ENCODE results near the gene TBC1D9.

TBC1D9 gene

GRCh38 chr4:140609548-140610425, 146.4 kb downstream of the TBC1D9 start:
- peak in 1 of 2 donors; percentile 61 for DNase-seq

- DNase-seq = no peak
These were observed 148.3 kb downstream of the TBC1D9 start for GRCh38 chr4:140607852-140608251.

- no peak for DNase-seq
These were observed 151.6 kb downstream of the TBC1D9 start for GRCh38 chr4:140604544-140604943.

- no peak for DNase-seq
These were observed 152.9 kb downstream of the TBC1D9 start for GRCh38 chr4:140603286-140603685.

DNA sequence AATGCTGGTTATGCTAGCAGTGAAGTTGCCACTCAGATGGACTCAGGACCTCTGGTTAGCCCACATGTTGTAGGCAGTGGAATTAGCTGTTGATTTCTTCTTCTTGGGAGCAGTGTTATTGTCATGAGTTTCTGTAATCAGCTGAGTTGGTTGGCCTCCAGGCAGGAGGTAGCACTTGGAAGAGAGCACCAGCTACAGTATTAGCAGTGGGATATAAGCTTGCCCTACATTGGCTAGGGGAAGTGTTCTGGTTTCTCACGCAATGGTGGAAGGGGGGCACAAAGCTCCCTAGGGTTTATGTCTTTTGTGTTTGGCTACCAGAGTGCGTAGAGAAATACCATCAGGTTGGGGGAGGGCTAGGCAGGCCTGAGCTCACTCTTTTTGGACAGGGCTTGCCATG, 153.5 kb downstream of the TBC1D9 start:
- DNase-seq = no peak

DNA sequence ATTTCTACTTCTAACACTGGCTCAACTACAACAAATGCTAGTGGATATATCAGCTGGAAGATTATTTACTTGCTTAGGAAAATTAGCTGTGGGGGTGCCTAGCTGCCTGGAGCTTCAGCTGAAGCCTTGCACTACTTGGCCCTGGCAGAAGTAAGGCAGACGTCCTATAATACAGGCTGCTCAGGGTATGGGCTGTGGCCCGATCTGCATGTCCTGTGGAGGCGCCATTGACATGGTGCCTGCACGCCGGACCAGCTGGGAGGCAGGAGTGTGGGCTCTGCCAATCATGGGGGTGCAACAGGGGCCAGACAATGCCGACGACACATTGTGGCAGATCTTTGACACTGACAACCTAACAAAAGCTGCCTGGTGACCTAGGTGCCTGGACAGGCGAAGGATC, 155.8 kb downstream of the TBC1D9 start:
- no peak for DNase-seq

- DNase-seq = no peak
These were observed 161.1 kb downstream of the TBC1D9 start for GRCh38 chr4:140595065-140595464.

DNA sequence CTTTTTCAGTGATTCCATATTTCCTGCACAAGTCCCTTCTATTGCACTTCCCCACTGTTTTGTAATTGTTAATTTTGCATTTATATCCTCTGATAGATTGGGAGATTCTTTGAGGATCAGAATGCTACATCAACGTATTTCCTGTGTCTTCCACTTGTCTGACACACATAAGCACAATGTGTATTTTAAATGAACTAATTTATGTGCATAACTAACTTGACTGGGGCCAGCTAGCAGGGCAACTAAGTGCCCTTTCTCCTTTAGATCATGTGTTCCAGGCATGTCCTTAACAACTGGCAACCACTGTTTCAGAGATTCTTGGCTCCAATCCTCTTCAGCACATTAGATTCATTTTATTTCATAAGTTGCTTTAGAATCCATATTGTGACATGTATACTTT, 171.7 kb downstream of the TBC1D9 start:
- DNase-seq = no peak

GRCh38 chr4:140581078-140581477, 175.1 kb downstream of the TBC1D9 start:
- no peak for DNase-seq

DNA sequence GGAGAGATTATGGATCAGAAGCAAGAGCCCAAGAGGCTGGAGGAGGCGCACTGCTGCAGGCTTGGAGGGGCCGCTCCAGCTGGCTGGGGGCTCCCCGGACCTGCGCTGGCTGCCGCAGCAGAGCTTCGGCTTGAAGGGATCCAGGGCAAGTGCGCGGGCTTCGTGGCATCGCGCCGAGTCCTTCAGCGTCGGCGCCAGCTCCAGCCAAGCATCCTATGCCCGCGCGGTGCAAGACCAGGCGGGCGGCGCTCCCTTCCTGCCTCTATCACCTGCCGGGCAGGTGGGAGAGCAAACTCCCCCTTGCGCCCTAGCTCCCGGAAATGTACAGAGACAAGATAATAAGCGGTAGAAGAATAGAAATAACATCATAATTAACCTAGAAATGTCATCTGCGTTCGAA, 176.9 kb downstream of the TBC1D9 start:
- no peak for DNase-seq

GRCh38 chr4:140575489-140575888, 180.7 kb downstream of the TBC1D9 start:
- no peak for DNase-seq

GRCh38 chr4:140571620-140572019, 184.6 kb downstream of the TBC1D9 start:
- DNase-seq = no peak

All from hippocampal formation (tissue), 2 donors.